Common myeloid progenitor, CD34-positive (primary cell): Measurements from ENCODE around the gene INSYN1.
A peak's percentile ranks its signal among the peaks of the same experiment; 100 is the strongest.

ENCODE experiments used
- CTCF ChIA-PET: fragments of 350-600 bp; sonication (Branson Sonifier 250); formaldehyde crosslinking; loops from one replicate; lab custom pipeline; 2021; ENCODE audit warnings: antibody characterized with exemption; lab: Charles Lee
- POLR2A ChIA-PET: fragments of 350-600 bp; sonication (Branson Sonifier 250); formaldehyde crosslinking; loops from one replicate; lab custom pipeline; 2021; ENCODE audit warnings: antibody characterized with exemption; lab: Charles Lee
- DNase-seq, 3 donors: peaks; one replicate each; pipeline versions ENCODE4 v3.0.0 to v3.0.0-alpha.2; 2013
- H3K27ac ChIP-seq, 2 experiments: 1 replicate in 1 of 2; 2 replicates in 1 of 2; pipeline ENCODE4 v1.7.0; 2013; ENCODE audit warnings: inconsistent platforms in 2 of 2, low read length in 2 of 2, mild to moderate bottlenecking in 2 of 2, low read depth in 1 of 2, moderate library complexity in 1 of 2; ENCODE audit not compliant: severe bottlenecking in 2 of 2, insufficient read depth in 1 of 2, poor library complexity in 1 of 2
- H3K27me3 ChIP-seq, 5 experiments: replicated peaks in 2 of 5; 1 replicate in 3 of 5; 2 replicates in 2 of 5; pipeline versions ENCODE4 v1.6.1 to v1.7.0; 2013; ENCODE audit warnings: low read length in 4 of 5, mild to moderate bottlenecking in 2 of 5, moderate library complexity in 2 of 5, inconsistent platforms in 1 of 5; ENCODE audit not compliant: insufficient read depth in 5 of 5, control insufficient read depth in 4 of 5
- H3K36me3 ChIP-seq, 4 experiments: 1 replicate in 2 of 4; 2 replicates in 2 of 4; pipeline versions ENCODE4 v1.6.1 to v1.7.0; 2013; ENCODE audit warnings: low read length in 3 of 4, control low read depth in 1 of 4, mild to moderate bottlenecking in 1 of 4; ENCODE audit not compliant: control insufficient read depth in 4 of 4, insufficient read depth in 4 of 4
- H3K4me1 ChIP-seq, 4 experiments: 1 replicate in 3 of 4; 2 replicates in 1 of 4; pipeline versions ENCODE4 v1.6.1 to v1.7.1; 2013; ENCODE audit warnings: low read length in 3 of 4, mild to moderate bottlenecking in 3 of 4, control low read depth in 1 of 4, inconsistent platforms in 1 of 4, moderate library complexity in 1 of 4; ENCODE audit not compliant: control insufficient read depth in 4 of 4, insufficient read depth in 4 of 4; ENCODE audit errors: control extremely low read depth in 1 of 4
- H3K4me3 ChIP-seq, 7 experiments: 1 replicate in 4 of 7; 2 replicates in 3 of 7; pipeline versions ENCODE4 v1.5.1 to v1.7.0; 2013; ENCODE audit warnings: mild to moderate bottlenecking in 7 of 7, low read length in 6 of 7, moderate library complexity in 6 of 7, inconsistent platforms in 2 of 7, low read depth in 2 of 7, control low read depth in 1 of 7; ENCODE audit not compliant: insufficient read depth in 4 of 7, control insufficient read depth in 1 of 7; ENCODE audit errors: extremely low read depth in 1 of 7
- H3K9me3 ChIP-seq, 5 experiments: 1 replicate in 4 of 5; 2 replicates in 1 of 5; pipeline versions ENCODE4 v1.6.1 to v1.7.1; 2013; ENCODE audit warnings: low read length in 4 of 5, mild to moderate bottlenecking in 2 of 5, inconsistent platforms in 1 of 5, low read depth in 1 of 5, moderate library complexity in 1 of 5; ENCODE audit not compliant: control insufficient read depth in 4 of 5, insufficient read depth in 2 of 5; ENCODE audit errors: control extremely low read depth in 1 of 5
- WGBS: methylation state at CpG from one replicate; pipeline ENCODE4 v1.1.5; 2013; ENCODE audit not compliant: insufficient coverage; 5-methylcytosine and 5-hydroxymethylcytosine counted together

Gene INSYN1

DNA sequence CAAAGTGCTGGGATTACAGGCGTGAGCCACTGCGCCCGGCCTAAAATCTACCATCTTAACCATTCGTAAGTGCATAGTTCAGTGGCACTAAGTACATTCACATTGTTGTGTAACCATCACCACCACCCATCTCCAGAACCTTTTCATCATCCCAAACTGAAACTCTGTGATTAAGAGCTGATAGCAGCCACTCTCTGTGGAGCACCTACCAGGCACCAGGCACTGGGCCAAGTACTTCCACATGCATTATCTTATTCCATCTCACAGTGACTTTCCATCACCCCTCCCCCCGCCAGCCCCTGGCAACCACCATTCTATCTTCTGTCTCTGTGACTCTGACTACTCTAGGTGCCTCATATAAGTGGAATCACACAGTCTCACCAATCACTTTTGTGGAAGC, 2.3 kb upstream of the INSYN1 start:
- Histone ChIP-seq H3K27ac (no peak overlapping the region), H3K9me3 (no peaks in the 10 kb centered on the region), H3K27me3 (peaks cover 2 to 94% (median 22%) of the 10 kb centered on the region in 5 experiments), H3K4me3 (no peak overlapping the region), H3K4me1 (peaks cover 0 to 11% (median 5%) of the 10 kb centered on the region in 4 experiments), H3K36me3 (no peaks in the 10 kb centered on the region)
- POLR2A ChIA-PET = no interaction called here
- no peak for DNase-seq
- CTCF ChIA-PET = no interaction called here
- WGBS = 96% methylated on average over 5 of the region's 5 CpGs

GRCh38 chr15:73754461-73754860, 1.3 kb upstream of the INSYN1 start:
- H3K27ac ChIP-seq = no peak overlapping the region
- peaks cover 2 to 94% (median 26%) of the 10 kb centered on the region in 5 experiments for H3K27me3 ChIP-seq
- WGBS = 97% methylated on average over 8 of the region's 8 CpGs
- DNase-seq = no peak
- ChIA-PET CTCF (no interaction called here), POLR2A (no interaction called here)
- no peaks in the 10 kb centered on the region for H3K36me3 ChIP-seq
- H3K4me3 ChIP-seq = no peak overlapping the region
- peaks cover 0 to 11% (median 5%) of the 10 kb centered on the region in 4 experiments for H3K4me1 ChIP-seq
- no peaks in the 10 kb centered on the region for H3K9me3 ChIP-seq

GRCh38 chr15:73752806-73753193, 351 bp downstream of the INSYN1 start:
- Histone ChIP-seq H3K9me3 (no peaks in the 10 kb centered on the region), H3K27me3 (peaks cover 2 to 96% (median 22%) of the 10 kb centered on the region in 5 experiments), H3K27ac (no peak overlapping the region), H3K4me3 (peak overlapping the region in 5 of 7 experiments; percentile 23 to 53 (median 42)), H3K36me3 (no peaks in the 10 kb centered on the region), H3K4me1 (peaks cover 0 to 11% (median 5%) of the 10 kb centered on the region in 4 experiments)
- ChIA-PET CTCF (no interaction called here), POLR2A (no interaction called here)
- WGBS = under 1% methylated on average over 49 of the region's 56 CpGs
- DNase-seq = peak; percentile 3 to 41 (median 23)

- H3K27me3 ChIP-seq = peaks cover 2 to 96% (median 19%) of the 10 kb centered on the region in 5 experiments
- WGBS = under 1% methylated on average over 62 of the region's 79 CpGs
- H3K36me3 ChIP-seq = no peaks in the 10 kb centered on the region
These were observed 999 bp downstream of the INSYN1 start for GRCh38 chr15:73751899-73752805.

DNA sequence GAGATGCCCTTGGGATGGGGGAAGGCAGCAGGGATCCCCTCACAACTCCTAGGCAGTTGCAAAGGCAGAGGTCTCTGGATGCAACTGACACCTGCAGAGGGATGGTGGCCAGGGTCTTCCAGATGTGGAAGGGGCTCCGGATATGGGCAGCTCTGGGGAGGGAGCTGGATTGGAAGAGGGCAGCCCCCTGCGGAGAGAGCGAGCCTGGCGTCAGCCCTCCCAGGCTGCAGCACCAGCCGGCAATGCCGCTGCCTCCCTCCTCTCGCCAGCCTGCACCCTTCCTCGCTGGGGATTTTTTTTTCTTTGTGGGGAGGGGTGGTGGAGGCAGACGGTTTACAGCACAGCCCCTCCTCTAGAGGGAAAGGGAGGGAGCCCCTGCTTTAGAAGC, 1.6 kb downstream of the INSYN1 start:
- H3K9me3 ChIP-seq = no peaks in the 10 kb centered on the region
- DNase-seq = peak; percentile 14 to 54 (median 43)
- H3K27me3 ChIP-seq = peaks cover 2 to 96% (median 23%) of the 10 kb centered on the region in 5 experiments
- POLR2A ChIA-PET = no interaction called here
- CTCF ChIA-PET = no interaction called here
- no peaks in the 10 kb centered on the region for H3K36me3 ChIP-seq
- no peak overlapping the region for H3K27ac ChIP-seq
- H3K4me3 ChIP-seq = no peak overlapping the region
- WGBS = 22% methylated on average over 4 of the region's 9 CpGs
- H3K4me1 ChIP-seq = peaks cover 0 to 11% (median 5%) of the 10 kb centered on the region in 4 experiments

More at GRCh38 chr15:73751899-73752805, 999 bp downstream of the INSYN1 start:
- Histone ChIP-seq H3K4me3 (peak overlapping the region in 5 of 7 experiments; percentile 23 to 53 (median 42)), H3K9me3 (no peaks in the 10 kb centered on the region), H3K27ac (no peak overlapping the region), H3K4me1 (peaks cover 0 to 11% (median 5%) of the 10 kb centered on the region in 4 experiments)
- ChIA-PET POLR2A (no interaction called here), CTCF (no interaction called here)
- no peak for DNase-seq

GRCh38 chr15:73750951-73751350, 2.2 kb downstream of the INSYN1 start:
- WGBS = 85% methylated on average over 18 of the region's 20 CpGs
- Histone ChIP-seq H3K9me3 (no peaks in the 10 kb centered on the region), H3K27ac (no peak overlapping the region), H3K4me1 (peaks cover 0 to 11% (median 5%) of the 10 kb centered on the region in 4 experiments), H3K27me3 (peaks cover 2 to 96% (median 25%) of the 10 kb centered on the region in 5 experiments), H3K4me3 (no peak overlapping the region), H3K36me3 (no peaks in the 10 kb centered on the region)
- no peak for DNase-seq
- ChIA-PET CTCF (no interaction called here), POLR2A (no interaction called here)

- Histone ChIP-seq H3K27me3 (peaks cover 2 to 95% (median 23%) of the 10 kb centered on the region in 5 experiments), H3K4me1 (peaks cover 0 to 11% (median 5%) of the 10 kb centered on the region in 4 experiments), H3K9me3 (no peaks in the 10 kb centered on the region), H3K27ac (no peak overlapping the region), H3K36me3 (no peaks in the 10 kb centered on the region), H3K4me3 (no peak overlapping the region)
- CTCF ChIA-PET = no interaction called here
- POLR2A ChIA-PET = no interaction called here
- 100% methylated on average over 2 of the region's 4 CpGs for WGBS
- DNase-seq = no peak
These were observed 2.7 kb downstream of the INSYN1 start for GRCh38 chr15:73750438-73750837.
